Neural cell (in vitro differentiated cells): ENCODE data around the gene KSR2. TPM values are rescaled to one million over a fixed set of nuclear protein-coding genes. Genes with fewer than 3 reads are reported as not detected.

Experiments
- H2AFZ ChIP-seq: fragments of 200-600, 300-800 bp; sonication (generic), shearing (Covaris generic); 2 replicates; pipeline ENCODE4 v1.6.0; 2014; ENCODE audit warnings: low read depth, mild to moderate bottlenecking, antibody characterized with exemption, low read length, moderate library complexity
- H3F3A ChIP-seq: fragments of 200-600 bp; shearing (Covaris generic); 2 replicates; pipeline ENCODE4 v1.6.1; 2016; ENCODE audit warnings: mild to moderate bottlenecking, moderate library complexity, mixed read lengths, antibody characterized with exemption, low read length; ENCODE audit not compliant: insufficient read depth, poor library complexity, severe bottlenecking
- H3K27ac ChIP-seq: fragments of 200-600, 300-800 bp; sonication (generic), shearing (Covaris generic); 2 replicates; pipeline ENCODE4 v1.5.1; 2014; ENCODE audit warnings: mild to moderate bottlenecking, low read length, moderate library complexity
- H3K27me3 ChIP-seq: fragments of 300-800, 200-600 bp; sonication (generic), shearing (Covaris generic); 2 replicates; pipeline ENCODE4 v1.6.0; 2014; ENCODE audit warnings: mild to moderate bottlenecking, low read depth, low read length, moderate library complexity; ENCODE audit not compliant: insufficient read depth
- H3K36me3 ChIP-seq: fragments of 300-800, 200-600 bp; sonication (generic), shearing (Covaris generic); 2 replicates; pipeline ENCODE4 v1.5.1; 2014; ENCODE audit warnings: mild to moderate bottlenecking, antibody characterized with exemption, low read length, moderate library complexity; ENCODE audit not compliant: insufficient read depth
- H3K4me2 ChIP-seq: fragments of 300-800, 200-600 bp; sonication (generic), shearing (Covaris generic); 2 replicates; pipeline ENCODE4 v1.6.0; 2014; ENCODE audit warnings: mild to moderate bottlenecking, low read length
- H3K4me3 ChIP-seq: fragments of 300-800, 200-600 bp; sonication (generic), shearing (Covaris generic); 2 replicates; pipeline ENCODE4 v1.5.1; 2014; ENCODE audit warnings: mild to moderate bottlenecking, low read length, moderate library complexity
- H3K79me2 ChIP-seq: fragments of 200-600 bp; shearing (Covaris generic); replicated peaks from 2 replicates; pipeline ENCODE4 v1.6.0; 2014; ENCODE audit warnings: mild to moderate bottlenecking, low read length, moderate library complexity; ENCODE audit not compliant: insufficient read depth
- H3K9ac ChIP-seq: fragments of 300-800, 200-600 bp; sonication (generic), shearing (Covaris generic); 2 replicates; pipeline ENCODE4 v1.6.1; 2016; ENCODE audit warnings: mild to moderate bottlenecking, low read length, mixed read lengths
- H3K9me2 ChIP-seq: fragments of 200-600 bp; shearing (Covaris generic); 2 replicates; pipeline ENCODE4 v1.6.1; 2016; ENCODE audit warnings: mild to moderate bottlenecking, low read length, mixed read lengths; ENCODE audit not compliant: insufficient read depth
- H3K9me3 ChIP-seq: fragments of 200-600, 300-800 bp; sonication (generic), shearing (Covaris generic); 2 replicates; pipeline ENCODE4 v1.6.1; 2016; ENCODE audit warnings: mild to moderate bottlenecking, mixed run types, low read length, moderate library complexity, mixed read lengths
- H4K20me1 ChIP-seq: fragments of 200-600 bp; shearing (Covaris generic); 2 replicates; pipeline ENCODE4 v1.6.1; 2016; ENCODE audit warnings: mild to moderate bottlenecking, mixed run types; ENCODE audit not compliant: insufficient read depth
- CTCF ChIP-seq: fragments of 450-650 bp; IDR thresholded peaks from 2 replicates; pipeline ENCODE4 v1.5.1; 2014; ENCODE audit warnings: antibody characterized with exemption, mild to moderate bottlenecking, moderate library complexity; ENCODE audit not compliant: poor library complexity, severe bottlenecking
- EP300 ChIP-seq: fragments of 450-650 bp; conservative IDR thresholded peaks from 2 replicates; pipeline ENCODE4 v1.6.1; 2014; ENCODE audit warnings: antibody characterized with exemption, mild to moderate bottlenecking, moderate library complexity; ENCODE audit not compliant: poor library complexity, severe bottlenecking
- EZH2 ChIP-seq: fragments of 200-600, 300-800 bp; shearing (Covaris generic), sonication (generic); IDR thresholded peaks from 2 replicates; pipeline ENCODE4 v1.6.1; 2014; ENCODE audit warnings: antibody characterized with exemption, low read length, borderline replicate concordance, mild to moderate bottlenecking; ENCODE audit not compliant: insufficient read depth, poor library complexity, severe bottlenecking
- MXI1 ChIP-seq: fragments of 450-650 bp; conservative IDR thresholded peaks from 2 replicates; pipeline ENCODE4 v1.6.1; 2014; ENCODE audit warnings: antibody characterized with exemption, mild to moderate bottlenecking; ENCODE audit not compliant: poor library complexity, severe bottlenecking
- POLR2AphosphoS5 ChIP-seq: IDR thresholded peaks from 2 replicates; pipeline ENCODE4 v1.6.1; 2012
- RAD21 ChIP-seq: fragments of 450-650 bp; conservative IDR thresholded peaks from 2 replicates; pipeline ENCODE4 v1.6.1; 2014; ENCODE audit warnings: antibody characterized with exemption, mild to moderate bottlenecking, moderate library complexity
- SMC3 ChIP-seq: fragments of 450-650 bp; conservative IDR thresholded peaks from 2 replicates; pipeline ENCODE4 v1.6.1; 2014; ENCODE audit warnings: antibody characterized with exemption, mild to moderate bottlenecking, moderate library complexity; ENCODE audit not compliant: poor library complexity
- TAF1 ChIP-seq: IDR thresholded peaks from 2 replicates; pipeline ENCODE4 v1.6.1; 2012; ENCODE audit warnings: low read depth
- polyA plus RNA-seq: library from polyadenylated mRNA; depleted of rRNA; stranded (reverse); fragments of >200 nt; gene quantifications from 2 replicates; pipeline ENCODE4 v1.2.3, GENCODE V29; 2014
- TF ChIP-seq, protein P1 (sequence below): IDR thresholded peaks from 2 replicates; pipeline ENCODE4 v1.6.1; 2012; ENCODE audit warnings: borderline replicate concordance

The KSR2 gene
- polyA plus RNA-seq, 1 donor from 2014 or later = 3.0 TPM

GRCh38 chr12:117507548-117507947, 461.2 kb downstream of the KSR2 start:
- H3K9me3 ChIP-seq = no peaks in the 10 kb centered on the region
- H3K27ac ChIP-seq = no peak overlapping the region
- TF ChIP-seq POLR2AphosphoS5 = no peak
- TF ChIP-seq RAD21 = no peak
- TF ChIP-seq TAF1 = no peak
- no peak overlapping the region for H3K4me2 ChIP-seq
- H3K27me3 ChIP-seq = no peaks in the 10 kb centered on the region
- H4K20me1 ChIP-seq = no peaks in the 10 kb centered on the region
- H3K9me2 ChIP-seq = no peaks in the 10 kb centered on the region
- no peak overlapping the region for H2AFZ ChIP-seq
- no peak overlapping the region for H3K4me3 ChIP-seq
- no peak overlapping the region for H3K9ac ChIP-seq
- H3K36me3 ChIP-seq = no peaks in the 10 kb centered on the region
- no peaks in the 10 kb centered on the region for H3K79me2 ChIP-seq
- no peaks in the 10 kb centered on the region for H3F3A ChIP-seq

GRCh38 chr12:117506333-117506732, 462.5 kb downstream of the KSR2 start:
- TF ChIP-seq, protein P1, sequence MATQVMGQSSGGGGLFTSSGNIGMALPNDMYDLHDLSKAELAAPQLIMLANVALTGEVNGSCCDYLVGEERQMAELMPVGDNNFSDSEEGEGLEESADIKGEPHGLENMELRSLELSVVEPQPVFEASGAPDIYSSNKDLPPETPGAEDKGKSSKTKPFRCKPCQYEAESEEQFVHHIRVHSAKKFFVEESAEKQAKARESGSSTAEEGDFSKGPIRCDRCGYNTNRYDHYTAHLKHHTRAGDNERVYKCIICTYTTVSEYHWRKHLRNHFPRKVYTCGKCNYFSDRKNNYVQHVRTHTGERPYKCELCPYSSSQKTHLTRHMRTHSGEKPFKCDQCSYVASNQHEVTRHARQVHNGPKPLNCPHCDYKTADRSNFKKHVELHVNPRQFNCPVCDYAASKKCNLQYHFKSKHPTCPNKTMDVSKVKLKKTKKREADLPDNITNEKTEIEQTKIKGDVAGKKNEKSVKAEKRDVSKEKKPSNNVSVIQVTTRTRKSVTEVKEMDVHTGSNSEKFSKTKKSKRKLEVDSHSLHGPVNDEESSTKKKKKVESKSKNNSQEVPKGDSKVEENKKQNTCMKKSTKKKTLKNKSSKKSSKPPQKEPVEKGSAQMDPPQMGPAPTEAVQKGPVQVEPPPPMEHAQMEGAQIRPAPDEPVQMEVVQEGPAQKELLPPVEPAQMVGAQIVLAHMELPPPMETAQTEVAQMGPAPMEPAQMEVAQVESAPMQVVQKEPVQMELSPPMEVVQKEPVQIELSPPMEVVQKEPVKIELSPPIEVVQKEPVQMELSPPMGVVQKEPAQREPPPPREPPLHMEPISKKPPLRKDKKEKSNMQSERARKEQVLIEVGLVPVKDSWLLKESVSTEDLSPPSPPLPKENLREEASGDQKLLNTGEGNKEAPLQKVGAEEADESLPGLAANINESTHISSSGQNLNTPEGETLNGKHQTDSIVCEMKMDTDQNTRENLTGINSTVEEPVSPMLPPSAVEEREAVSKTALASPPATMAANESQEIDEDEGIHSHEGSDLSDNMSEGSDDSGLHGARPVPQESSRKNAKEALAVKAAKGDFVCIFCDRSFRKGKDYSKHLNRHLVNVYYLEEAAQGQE = no peak
- TF ChIP-seq CTCF (no peak), POLR2AphosphoS5 (no peak), TAF1 (no peak), MXI1 (no peak), RAD21 (no peak), EP300 (no peak), SMC3 (no peak), EZH2 (no peak)
- no peaks in the 10 kb centered on the region for H3K9me3 ChIP-seq
- H4K20me1 ChIP-seq = no peaks in the 10 kb centered on the region
- no peak overlapping the region for H3K4me3 ChIP-seq
- no peaks in the 10 kb centered on the region for H3K9me2 ChIP-seq
- no peak overlapping the region for H3K27ac ChIP-seq
- no peak overlapping the region for H3K9ac ChIP-seq
- H2AFZ ChIP-seq = no peak overlapping the region
- H3K36me3 ChIP-seq = no peaks in the 10 kb centered on the region
- no peak overlapping the region for H3K4me2 ChIP-seq
- no peaks in the 10 kb centered on the region for H3K79me2 ChIP-seq
- H3F3A ChIP-seq = no peaks in the 10 kb centered on the region
- H3K27me3 ChIP-seq = no peaks in the 10 kb centered on the region

DNA sequence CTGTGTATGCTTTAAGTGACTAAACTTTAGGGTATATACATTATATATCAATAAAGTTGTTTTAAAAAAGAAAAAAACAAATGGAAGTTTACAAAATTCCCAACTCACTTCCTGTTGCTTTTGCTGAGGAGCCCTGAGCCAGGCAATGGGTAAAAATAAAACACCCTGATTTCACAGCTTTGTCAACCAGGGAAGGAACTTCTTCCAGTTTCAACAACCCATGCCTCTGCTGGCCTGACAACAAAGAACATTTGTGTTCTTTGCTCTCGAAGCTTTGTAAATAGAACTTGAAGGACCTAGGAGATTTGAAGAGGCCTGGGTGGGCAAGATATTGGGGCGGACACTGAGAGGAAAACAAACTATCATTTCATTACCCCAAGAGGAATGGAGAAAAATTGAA, 466.2 kb downstream of the KSR2 start:
- H3F3A ChIP-seq = no peaks in the 10 kb centered on the region
- no peaks in the 10 kb centered on the region for H3K79me2 ChIP-seq
- no peak overlapping the region for H3K4me2 ChIP-seq
- H3K27me3 ChIP-seq = no peaks in the 10 kb centered on the region
- H3K4me3 ChIP-seq = no peak overlapping the region
- no peaks in the 10 kb centered on the region for H3K9me2 ChIP-seq
- H3K9ac ChIP-seq = no peak overlapping the region
- no peak overlapping the region for H3K27ac ChIP-seq
- H3K36me3 ChIP-seq = no peaks in the 10 kb centered on the region
- H3K9me3 ChIP-seq = no peaks in the 10 kb centered on the region
- no peak for TF ChIP-seq CTCF
- H4K20me1 ChIP-seq = no peaks in the 10 kb centered on the region
- no peak overlapping the region for H2AFZ ChIP-seq
